ENCODE results near the gene WIPF3. TPM values are rescaled to one million over a fixed set of nuclear protein-coding genes. Genes with fewer than 3 reads are reported as not detected.
A peak's percentile ranks its signal among the peaks of the same experiment; 100 is the strongest.

The WIPF3 gene
- total RNA-seq, 1 donor from 2014 or later = not detected

DNA sequence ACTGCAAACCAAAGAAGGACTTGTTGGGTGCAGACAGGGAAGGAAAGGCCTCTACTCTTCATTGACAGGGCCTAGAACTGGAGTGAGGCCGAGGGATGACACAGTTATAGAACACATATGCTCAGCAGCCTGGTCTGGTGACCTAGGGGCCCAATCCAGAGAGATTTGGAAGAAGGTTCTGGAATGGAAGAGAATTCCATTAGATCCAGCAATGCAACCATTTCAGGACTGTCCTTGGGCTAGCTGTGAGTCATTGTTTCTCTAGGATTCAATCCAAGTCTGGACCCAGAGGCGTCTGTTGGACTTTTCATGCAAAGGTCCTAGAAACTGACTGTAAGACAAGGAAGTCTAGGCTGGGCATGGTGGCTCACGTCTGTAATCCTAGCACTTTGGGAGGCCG, 59.2 kb downstream of the WIPF3 start:
- H3K4me1 Mint-ChIP-seq (ENCODE audit: unreplicated experiment) = peaks cover 28% of the 10 kb centered on the region
- H3K4me3 Mint-ChIP-seq (ENCODE audit: unreplicated experiment) = no peak overlapping the region
- H3K9me3 Mint-ChIP-seq (ENCODE audit: unreplicated experiment) = no peaks in the 10 kb centered on the region
- H3K27ac Mint-ChIP-seq (ENCODE audit: unreplicated experiment) = peak overlapping the region; percentile 64
- TF ChIP-seq, protein P1, sequence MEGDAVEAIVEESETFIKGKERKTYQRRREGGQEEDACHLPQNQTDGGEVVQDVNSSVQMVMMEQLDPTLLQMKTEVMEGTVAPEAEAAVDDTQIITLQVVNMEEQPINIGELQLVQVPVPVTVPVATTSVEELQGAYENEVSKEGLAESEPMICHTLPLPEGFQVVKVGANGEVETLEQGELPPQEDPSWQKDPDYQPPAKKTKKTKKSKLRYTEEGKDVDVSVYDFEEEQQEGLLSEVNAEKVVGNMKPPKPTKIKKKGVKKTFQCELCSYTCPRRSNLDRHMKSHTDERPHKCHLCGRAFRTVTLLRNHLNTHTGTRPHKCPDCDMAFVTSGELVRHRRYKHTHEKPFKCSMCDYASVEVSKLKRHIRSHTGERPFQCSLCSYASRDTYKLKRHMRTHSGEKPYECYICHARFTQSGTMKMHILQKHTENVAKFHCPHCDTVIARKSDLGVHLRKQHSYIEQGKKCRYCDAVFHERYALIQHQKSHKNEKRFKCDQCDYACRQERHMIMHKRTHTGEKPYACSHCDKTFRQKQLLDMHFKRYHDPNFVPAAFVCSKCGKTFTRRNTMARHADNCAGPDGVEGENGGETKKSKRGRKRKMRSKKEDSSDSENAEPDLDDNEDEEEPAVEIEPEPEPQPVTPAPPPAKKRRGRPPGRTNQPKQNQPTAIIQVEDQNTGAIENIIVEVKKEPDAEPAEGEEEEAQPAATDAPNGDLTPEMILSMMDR (IDR thresholded peaks at IDR 0.05) = no peak
- no peaks in the 10 kb centered on the region for H3K27me3 Mint-ChIP-seq (ENCODE audit: unreplicated experiment)
- no peak for DNase-seq (ENCODE audit: extremely low spot score, unreplicated experiment)
- no peaks in the 10 kb centered on the region for H3K36me3 Mint-ChIP-seq (ENCODE audit: unreplicated experiment)

DNA sequence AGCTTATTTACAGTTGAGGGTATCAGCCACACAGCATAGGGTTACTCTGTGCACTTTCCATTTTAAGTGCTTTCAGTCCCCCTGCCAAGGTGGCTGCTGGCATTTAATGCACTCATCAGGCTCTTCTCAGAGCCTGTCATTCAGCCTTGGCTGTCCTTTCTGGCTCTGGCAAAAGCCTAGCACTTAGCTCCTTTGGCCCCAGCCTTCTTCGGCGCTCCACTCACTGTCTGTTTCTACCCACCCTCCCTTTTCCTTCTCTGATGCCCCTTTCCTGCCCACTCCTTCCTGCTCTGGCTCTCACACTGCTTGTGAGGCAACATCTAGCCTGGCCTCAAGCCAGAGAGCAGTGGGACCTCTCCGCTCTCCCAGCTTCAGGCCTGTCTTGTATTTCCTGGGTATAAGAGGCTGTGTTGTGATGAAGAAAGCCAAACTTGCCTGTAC, 60.2 kb downstream of the WIPF3 start:
- TF ChIP-seq, protein P1 (IDR thresholded peaks at IDR 0.05) = no peak
- Mint-ChIP-seq H3K27me3 (ENCODE audit: unreplicated experiment) (peaks cover 6% of the 10 kb centered on the region), H3K27ac (ENCODE audit: unreplicated experiment) (peak overlapping the region; percentile 49), H3K9me3 (ENCODE audit: unreplicated experiment) (no peaks in the 10 kb centered on the region), H3K4me3 (ENCODE audit: unreplicated experiment) (no peak overlapping the region), H3K4me1 (ENCODE audit: unreplicated experiment) (peaks cover 28% of the 10 kb centered on the region), H3K36me3 (ENCODE audit: unreplicated experiment) (no peaks in the 10 kb centered on the region)
- DNase-seq (ENCODE audit: extremely low spot score, unreplicated experiment) = no peak

DNA sequence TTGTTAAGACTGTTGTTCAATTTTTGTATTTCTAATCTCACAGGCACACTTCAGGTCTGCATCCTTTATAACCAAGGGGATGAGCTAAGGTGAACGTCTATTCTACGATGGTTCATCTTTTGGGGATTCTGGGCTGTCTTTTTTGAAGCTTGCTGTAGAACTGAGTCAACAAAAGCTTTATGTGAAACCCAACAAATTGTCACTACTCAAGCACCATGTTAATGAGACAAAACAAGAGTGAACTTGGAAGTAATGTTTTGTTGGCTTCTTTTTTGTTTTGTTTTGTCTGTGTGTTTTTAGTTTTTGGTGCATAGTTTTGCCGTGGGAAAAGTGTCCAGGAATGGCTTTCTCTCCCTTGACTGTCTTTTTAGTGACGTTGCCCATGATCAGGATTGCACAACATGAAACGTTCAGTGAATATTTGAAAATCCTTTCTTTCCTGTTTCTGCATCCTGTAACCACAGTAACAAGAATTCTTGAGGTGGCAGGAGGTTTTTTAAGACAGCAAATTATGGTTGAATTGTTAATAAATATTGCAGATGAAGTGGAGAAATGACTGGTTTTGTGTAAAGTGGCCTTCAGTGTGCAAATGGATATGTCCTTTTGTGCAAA, 65.6 kb downstream of the WIPF3 start:
- H3K4me1 Mint-ChIP-seq (ENCODE audit: unreplicated experiment) = peaks cover 9% of the 10 kb centered on the region
- H3K27me3 Mint-ChIP-seq (ENCODE audit: unreplicated experiment) = peaks cover 40% of the 10 kb centered on the region
- H3K4me3 Mint-ChIP-seq (ENCODE audit: unreplicated experiment) = no peak overlapping the region
- TF ChIP-seq, protein P1 (IDR thresholded peaks at IDR 0.05) = no peak
- H3K27ac Mint-ChIP-seq (ENCODE audit: unreplicated experiment) = no peak overlapping the region
- H3K36me3 Mint-ChIP-seq (ENCODE audit: unreplicated experiment) = no peaks in the 10 kb centered on the region
- no peaks in the 10 kb centered on the region for H3K9me3 Mint-ChIP-seq (ENCODE audit: unreplicated experiment)
- DNase-seq (ENCODE audit: extremely low spot score, unreplicated experiment) = no peak

DNA sequence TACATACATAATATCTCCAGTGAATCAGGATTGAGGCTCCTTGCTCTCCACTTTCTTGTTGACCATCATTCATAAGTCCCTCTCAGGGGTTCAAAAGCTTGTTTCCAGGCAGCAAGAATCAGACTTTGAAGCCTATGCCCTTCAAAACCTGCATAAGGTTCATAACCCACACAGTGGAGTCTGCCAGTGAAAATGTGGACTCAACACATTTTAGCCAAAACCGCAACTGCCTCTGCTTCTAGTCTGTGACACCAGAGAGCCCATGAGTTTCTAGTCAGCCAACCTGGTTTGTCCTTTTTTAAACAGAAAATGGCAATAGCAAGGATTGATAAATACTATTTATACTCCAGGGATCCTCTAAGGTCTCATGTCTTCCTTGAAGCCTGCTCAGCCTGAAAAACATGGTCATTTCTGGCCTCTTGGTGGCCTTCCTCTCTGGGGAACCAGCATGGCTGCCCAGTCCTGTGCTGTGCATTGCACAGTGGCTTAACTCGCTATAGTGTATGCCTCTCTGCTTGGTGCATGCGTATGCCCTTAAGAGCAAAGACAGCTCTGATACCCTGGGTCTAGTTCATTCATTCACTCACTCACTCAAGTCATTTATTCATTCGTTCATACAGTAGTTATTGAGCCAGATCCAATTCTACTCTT, 67.5 kb downstream of the WIPF3 start:
- no peak overlapping the region for H3K27ac Mint-ChIP-seq (ENCODE audit: unreplicated experiment)

DNA sequence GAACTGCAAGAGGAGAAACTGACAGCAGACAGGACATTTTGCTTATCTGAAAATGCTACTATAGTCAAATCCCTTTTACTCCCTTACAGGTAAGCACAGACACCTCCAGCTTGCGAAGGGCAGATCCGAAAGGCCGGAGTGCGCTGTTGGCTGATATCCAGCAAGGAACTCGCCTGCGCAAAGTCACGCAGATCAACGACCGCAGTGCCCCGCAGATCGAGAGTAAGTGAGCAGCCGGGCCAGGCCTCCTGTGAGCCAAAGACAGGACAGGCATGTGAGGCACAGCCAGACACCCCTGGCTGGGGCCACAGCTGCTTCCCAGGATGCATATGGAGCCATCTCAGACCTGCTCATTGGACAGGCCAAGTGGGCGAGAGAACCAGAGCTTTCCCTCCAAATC, 69.4 kb downstream of the WIPF3 start:
- TF ChIP-seq, protein P1 (IDR thresholded peaks at IDR 0.05) = no peak
- H3K27me3 Mint-ChIP-seq (ENCODE audit: unreplicated experiment) = peaks cover 46% of the 10 kb centered on the region
- DNase-seq (ENCODE audit: extremely low spot score, unreplicated experiment) = no peak
- H3K4me3 Mint-ChIP-seq (ENCODE audit: unreplicated experiment) = no peak overlapping the region
- peaks cover 8% of the 10 kb centered on the region for H3K4me1 Mint-ChIP-seq (ENCODE audit: unreplicated experiment)
- H3K27ac Mint-ChIP-seq (ENCODE audit: unreplicated experiment) = no peak overlapping the region
- H3K9me3 Mint-ChIP-seq (ENCODE audit: unreplicated experiment) = no peaks in the 10 kb centered on the region
- H3K36me3 Mint-ChIP-seq (ENCODE audit: unreplicated experiment) = no peaks in the 10 kb centered on the region

More for the DNA sequence above, 67.5 kb downstream of the WIPF3 start:
- Mint-ChIP-seq H3K4me1 (ENCODE audit: unreplicated experiment) (peaks cover 8% of the 10 kb centered on the region), H3K4me3 (ENCODE audit: unreplicated experiment) (no peak overlapping the region), H3K36me3 (ENCODE audit: unreplicated experiment) (no peaks in the 10 kb centered on the region), H3K9me3 (ENCODE audit: unreplicated experiment) (no peaks in the 10 kb centered on the region), H3K27me3 (ENCODE audit: unreplicated experiment) (peaks cover 46% of the 10 kb centered on the region)
- no peak for DNase-seq (ENCODE audit: extremely low spot score, unreplicated experiment)
- TF ChIP-seq, protein P1 (IDR thresholded peaks at IDR 0.05) = no peak
